MCF 10A (cell line): ENCODE results near the gene BNC2. TPM values are rescaled to one million over a fixed set of nuclear protein-coding genes. Genes with fewer than 3 reads are reported as not detected.

Source experiments
- BruUV-seq: library from RNA; stranded (reverse); fragments of 400-500 nt; replicated peaks from 2 replicates; lab custom pipeline; 2021; lab: Mats Ljungman, UMichigan
- CTCF ChIA-PET: fragments of 300-600 bp; sonication (Branson Sonifier 250); formaldehyde crosslinking; extraction: SDS; loops from one replicate; lab custom pipeline; 2021; ENCODE audit warnings: antibody characterized with exemption, inconsistent platforms; lab: Yijun Ruan, JAX
- POLR2A ChIA-PET: fragments of 300-600, 350-650 bp; sonication (Branson Sonifier 250); formaldehyde crosslinking; extraction: SDS; loops from one replicate; lab custom pipeline; 2020; ENCODE audit warnings: antibody characterized with exemption, inconsistent platforms; lab: Yijun Ruan, JAX
- DNase-seq: peaks from one replicate; pipeline ENCODE4 v3.0.0-alpha.2; 2018; ENCODE audit not compliant: unreplicated experiment
- H3K27ac Mint-ChIP-seq: one replicate; pipeline ENCODE4 v1.8.0; 2022; ENCODE audit warnings: mild to moderate bottlenecking, low read depth, mixed read lengths; ENCODE audit not compliant: unreplicated experiment
- H3K27me3 Mint-ChIP-seq: one replicate; pipeline ENCODE4 v1.8.0; 2022; ENCODE audit warnings: mixed read lengths; ENCODE audit not compliant: insufficient read depth, unreplicated experiment
- H3K36me3 Mint-ChIP-seq: one replicate; pipeline ENCODE4 v1.8.0; 2022; ENCODE audit warnings: mild to moderate bottlenecking, moderate library complexity, mixed read lengths; ENCODE audit not compliant: insufficient read depth, unreplicated experiment
- H3K4me1 Mint-ChIP-seq: one replicate; pipeline ENCODE4 v1.8.0; 2022; ENCODE audit warnings: mixed read lengths; ENCODE audit not compliant: insufficient read depth, unreplicated experiment
- H3K4me3 Mint-ChIP-seq: one replicate; pipeline ENCODE4 v1.8.0; 2022; ENCODE audit warnings: mild to moderate bottlenecking, moderate library complexity, mixed read lengths; ENCODE audit not compliant: unreplicated experiment
- H3K9me3 Mint-ChIP-seq: one replicate; pipeline ENCODE4 v1.8.0; 2022; ENCODE audit warnings: mixed read lengths; ENCODE audit not compliant: unreplicated experiment
- CTCF ChIP-seq: fragments of 200-600 bp; IDR thresholded peaks from one replicate; pipeline ENCODE4 v1.8.0; 2022; ENCODE audit warnings: antibody characterized with exemption, mild to moderate bottlenecking; ENCODE audit not compliant: unreplicated experiment
- intact Hi-C: fragments of 100-400 bp; cut with micrococcal nuclease; formaldehyde crosslinking; loops from 2 replicates; pipeline ENCODE4 v1.14.1; 2022
- total RNA-seq: library from RNA; stranded (reverse); gene quantifications from 2 replicates; pipeline ENCODE4 v1.2.3, GENCODE V29; 2022

BNC2 gene
- total RNA-seq, 1 experiment from 2014 or later, result not detected

DNA sequence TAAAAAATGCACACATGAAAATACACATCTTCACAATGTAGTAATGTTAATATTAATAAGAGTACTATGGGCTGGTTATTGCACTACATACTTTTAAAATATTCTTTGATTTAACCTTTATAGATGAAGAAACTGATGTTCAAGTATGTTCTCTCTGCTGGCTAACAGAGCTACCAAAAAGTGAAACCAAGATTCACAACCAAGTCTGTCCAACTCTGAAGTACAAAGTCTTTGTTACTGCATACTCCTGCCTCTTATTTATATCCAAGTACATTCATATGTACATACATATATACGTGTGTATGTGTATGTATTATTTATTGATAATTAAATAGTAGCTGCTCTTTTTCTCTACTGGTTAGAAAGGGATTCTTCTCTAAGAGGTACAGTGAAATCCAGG, 325.6 kb downstream of the BNC2 start:
- Mint-ChIP-seq H3K27ac (no peak overlapping the region), H3K27me3 (no peaks in the 10 kb centered on the region), H3K9me3 (no peaks in the 10 kb centered on the region), H3K4me1 (no peaks in the 10 kb centered on the region), H3K4me3 (no peak overlapping the region), H3K36me3 (no peaks in the 10 kb centered on the region)
- no peak for DNase-seq
- ChIA-PET CTCF (no interaction called here), POLR2A (no interaction called here)
- BruUV-seq, result no TSS peak
- intact Hi-C loops, result no loop called here
- TF ChIP-seq CTCF, result no peak

- Mint-ChIP-seq H3K36me3 (no peaks in the 10 kb centered on the region), H3K4me3 (no peak overlapping the region), H3K9me3 (no peaks in the 10 kb centered on the region), H3K27me3 (no peaks in the 10 kb centered on the region), H3K27ac (no peak overlapping the region), H3K4me1 (no peaks in the 10 kb centered on the region)
- ChIA-PET CTCF (interaction anchor here (0.7 kb wide), 1 partner anchor 243 kb away, joined by 4 read pairs; no protein-coding TSS in a partner anchor), POLR2A (no interaction called here)
- BruUV-seq, result no TSS peak
- DNase-seq, result no peak
- TF ChIP-seq CTCF, result no peak
- intact Hi-C loops, result no loop called here
Observed at GRCh38 chr9:16543686-16544085, 326.8 kb downstream of the BNC2 start.

DNA sequence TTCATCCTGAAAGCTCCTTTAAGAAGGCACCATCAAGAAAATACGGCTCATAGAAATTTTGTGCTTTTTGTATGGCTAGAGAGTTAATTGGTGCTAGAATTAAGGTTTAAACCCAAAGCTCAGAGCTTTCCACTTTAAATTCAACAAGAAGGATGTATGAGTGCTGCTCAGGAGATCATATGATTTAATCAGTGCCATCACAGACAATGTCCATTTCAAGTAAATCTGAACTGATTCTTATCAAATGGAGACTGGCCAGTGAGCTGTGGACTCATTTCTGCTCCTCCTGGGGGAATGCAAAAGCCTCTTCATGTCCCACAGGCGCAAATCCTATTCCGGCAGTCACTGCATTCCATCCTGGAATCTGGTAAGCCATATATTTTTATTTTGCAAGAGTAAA, 327.2 kb downstream of the BNC2 start:
- no peaks in the 10 kb centered on the region for H3K9me3 Mint-ChIP-seq
- H3K4me3 Mint-ChIP-seq, result no peak overlapping the region
- ChIA-PET CTCF (no interaction called here), POLR2A (interaction anchor here (1.0 kb wide), 1 partner anchor 11 kb away, joined by 4 read pairs; no protein-coding TSS in a partner anchor)
- DNase-seq, result no peak
- intact Hi-C loops, result no loop called here
- BruUV-seq, result no TSS peak
- no peak for TF ChIP-seq CTCF
- no peaks in the 10 kb centered on the region for H3K4me1 Mint-ChIP-seq
- no peaks in the 10 kb centered on the region for H3K36me3 Mint-ChIP-seq
- H3K27ac Mint-ChIP-seq, result no peak overlapping the region
- no peaks in the 10 kb centered on the region for H3K27me3 Mint-ChIP-seq

DNA sequence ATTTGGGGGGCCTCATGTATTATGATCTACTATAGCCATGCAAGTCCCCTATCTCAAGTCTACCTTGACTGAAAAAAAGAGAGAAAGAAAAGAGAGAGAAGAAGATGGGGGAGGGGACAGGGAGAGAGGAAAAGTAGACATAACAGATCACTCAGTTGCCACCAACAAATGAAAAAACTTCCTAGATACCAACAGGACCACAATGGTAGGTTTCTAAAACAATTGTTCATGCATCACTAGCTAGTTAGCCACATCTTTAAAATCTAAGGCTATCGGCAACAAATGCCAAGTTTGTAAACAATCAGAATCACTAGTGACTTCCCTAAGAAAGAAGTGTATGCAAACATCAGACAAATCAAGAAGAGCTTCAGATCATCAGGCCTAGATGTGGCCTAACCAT, 328.2 kb downstream of the BNC2 start:
- intact Hi-C loops, result no loop called here
- ChIA-PET POLR2A (interaction anchor here (1.0 kb wide), 1 partner anchor 10 kb away, joined by 4 read pairs; no protein-coding TSS in a partner anchor), CTCF (no interaction called here)
- H3K27ac Mint-ChIP-seq, result no peak overlapping the region
- H3K4me3 Mint-ChIP-seq, result no peak overlapping the region
- no peaks in the 10 kb centered on the region for H3K9me3 Mint-ChIP-seq
- no peaks in the 10 kb centered on the region for H3K27me3 Mint-ChIP-seq
- no peaks in the 10 kb centered on the region for H3K36me3 Mint-ChIP-seq
- no peak for DNase-seq
- no peak for TF ChIP-seq CTCF
- no peaks in the 10 kb centered on the region for H3K4me1 Mint-ChIP-seq
- no TSS peak for BruUV-seq
